HCT116 (cell line): ENCODE measurements around the gene RNF34. TPM values are rescaled to one million over a fixed set of nuclear protein-coding genes. Genes with fewer than 3 reads are reported as not detected.

Experiments
- ATAC-seq: fragments of 200-7000 bp; cut with Tn5 transposase; 2 replicates; pipeline ENCODE4 v1.9.1; 2020; ENCODE audit warnings: mild to moderate bottlenecking, moderate library complexity
- BruUV-seq: library from RNA; stranded (reverse); fragments of 400-500 nt; replicated peaks from 2 replicates; lab custom pipeline; 2021; lab: Mats Ljungman, UMichigan
- CTCF ChIA-PET: fragments of 300-600 bp; sonication (Branson Sonifier 250); formaldehyde crosslinking; loops from one replicate; lab custom pipeline; 2021; ENCODE audit warnings: antibody characterized with exemption; lab: Charles Lee
- POLR2A ChIA-PET: fragments of 300-600, 350-600 bp; sonication (Branson Sonifier 250); formaldehyde crosslinking; loops from one replicate; lab custom pipeline; 2021; ENCODE audit warnings: antibody characterized with exemption; lab: Charles Lee
- RAD21 ChIA-PET, 2 experiments: fragments of 300-600 bp; sonication (Branson Sonifier 250); formaldehyde crosslinking; loops; one replicate each; lab custom pipeline; 2023; ENCODE audit warnings: low total read pairs in 2 of 2; ENCODE audit not compliant: uncharacterized antibody in 2 of 2, unreplicated experiment in 2 of 2, low non-redundant PET in 1 of 2; lab: Charles Lee
- DNase-seq: peaks from one replicate; pipeline ENCODE4 v3.0.0-alpha.2; 2010; ENCODE audit warnings: low read depth, low spot score
- H2AFZ ChIP-seq: fragments of 200-600 bp; shearing (Covaris generic), sonication (generic); 2 replicates; pipeline ENCODE4 v1.6.1; 2017; ENCODE audit warnings: low read depth, mixed run types, mixed read lengths, antibody characterized with exemption, low read length; ENCODE audit not compliant: poor library complexity, severe bottlenecking
- H3K27ac ChIP-seq: 2 replicates; pipeline ENCODE4 v1.5.1; 2012; ENCODE audit warnings: low read depth, low read length
- H3K27me3 ChIP-seq: fragments of 200-600 bp; sonication (generic); 2 replicates; pipeline ENCODE4 v1.6.1; 2016; ENCODE audit warnings: mixed run types, low read length, mixed read lengths; ENCODE audit not compliant: insufficient read depth
- H3K36me3 ChIP-seq, 2 experiments: fragments of 200-500 bp in 1 of 2; fragments of 200-600 bp in 1 of 2; sonication (Bioruptor generic) in 1 of 2; sonication (generic) in 1 of 2; 2 replicates each; pipeline versions ENCODE4 v1.5.1 to v1.6.1; 2014 to 2016; ENCODE audit warnings: low read length in 2 of 2, inconsistent platforms in 1 of 2, mixed read lengths in 1 of 2, mixed run types in 1 of 2; ENCODE audit not compliant: insufficient read depth in 2 of 2, control insufficient read depth in 1 of 2
- H3K4me1 ChIP-seq, 2 experiments: fragments of 200-600 bp in 1 of 2; sonication (generic) in 1 of 2; 2 replicates each; pipeline versions ENCODE4 v1.5.1 to v1.6.1; 2012 to 2017; ENCODE audit warnings: low read length in 2 of 2, inconsistent platforms in 1 of 2, mild to moderate bottlenecking in 1 of 2, mixed read lengths in 1 of 2, mixed run types in 1 of 2, moderate library complexity in 1 of 2; ENCODE audit not compliant: insufficient read depth in 2 of 2, control insufficient read depth in 1 of 2
- H3K4me2 ChIP-seq: fragments of 200-600 bp; sonication (generic); 2 replicates; pipeline ENCODE4 v1.6.1; 2017; ENCODE audit warnings: mixed run types, low read length, mixed read lengths
- H3K4me3 ChIP-seq, 2 experiments: fragments of 200-600 bp in 1 of 2; sonication (generic) in 1 of 2; replicated peaks in 1 of 2; 2 replicates each; pipeline ENCODE4 v1.5.1; 2011 to 2016; ENCODE audit warnings: low read length in 2 of 2, control low read depth in 1 of 2, low read depth in 1 of 2, mild to moderate bottlenecking in 1 of 2, mixed read lengths in 1 of 2, mixed run types in 1 of 2
- H3K79me2 ChIP-seq: fragments of 200-600 bp; sonication (generic); 2 replicates; pipeline ENCODE4 v1.6.1; 2017; ENCODE audit warnings: mild to moderate bottlenecking, mixed run types, low read length, moderate library complexity, mixed read lengths; ENCODE audit not compliant: insufficient read depth
- H3K9ac ChIP-seq: fragments of 200-600 bp; sonication (generic); 2 replicates; pipeline ENCODE4 v1.6.1; 2016; ENCODE audit warnings: low read length, mixed read lengths
- H3K9me2 ChIP-seq: fragments of 200-600 bp; sonication (generic), shearing (Covaris generic); 2 replicates; pipeline ENCODE4 v1.6.1; 2017; ENCODE audit warnings: mixed run types, mild to moderate bottlenecking, moderate library complexity; ENCODE audit not compliant: insufficient read depth
- H3K9me3 ChIP-seq, 2 experiments: fragments of 200-500 bp in 1 of 2; fragments of 200-600 bp in 1 of 2; sonication (Bioruptor generic) in 1 of 2; sonication (generic) in 1 of 2; 2 replicates each; pipeline ENCODE4 v1.6.1; 2014 to 2017; ENCODE audit warnings: low read length in 2 of 2, mixed read lengths in 2 of 2, inconsistent platforms in 1 of 2, low read depth in 1 of 2, mild to moderate bottlenecking in 1 of 2, mixed run types in 1 of 2, moderate library complexity in 1 of 2; ENCODE audit not compliant: control insufficient read depth in 1 of 2, insufficient read depth in 1 of 2
- H4K20me1 ChIP-seq: fragments of 200-600 bp; sonication (generic), shearing (Covaris generic); 2 replicates; pipeline ENCODE4 v1.6.1; 2017; ENCODE audit warnings: mixed run types, mild to moderate bottlenecking, moderate library complexity; ENCODE audit not compliant: insufficient read depth
- EZH2phosphoT487 ChIP-seq: fragments of 200-600 bp; IDR thresholded peaks from 2 replicates; pipeline ENCODE4 v1.6.1; 2018; ENCODE audit warnings: antibody characterized with exemption, borderline replicate concordance
- FOSL1 ChIP-seq: IDR thresholded peaks from 2 replicates; pipeline ENCODE4 v1.6.1; 2012; ENCODE audit warnings: low read depth
- JUND ChIP-seq: IDR thresholded peaks from 2 replicates; pipeline ENCODE4 v1.6.1; 2012
- POLR2AphosphoS5 ChIP-seq: IDR thresholded peaks from 2 replicates; pipeline ENCODE4 v1.6.1; 2011; ENCODE audit warnings: mild to moderate bottlenecking, low read depth, low read length, moderate library complexity
- RAD21 ChIP-seq: IDR thresholded peaks from 2 replicates; pipeline ENCODE4 v1.6.1; 2012; ENCODE audit warnings: low read depth, mild to moderate bottlenecking
- SIN3A ChIP-seq: IDR thresholded peaks from 2 replicates; pipeline ENCODE4 v1.6.1; 2012; ENCODE audit warnings: low read depth
- SRF ChIP-seq: IDR thresholded peaks from 2 replicates; pipeline ENCODE4 v1.6.1; 2012; ENCODE audit warnings: low read depth
- YY1 ChIP-seq: IDR thresholded peaks from 2 replicates; pipeline ENCODE4 v1.6.1; 2011; ENCODE audit warnings: low read length, low read depth, moderate library complexity, mild to moderate bottlenecking; ENCODE audit not compliant: insufficient replicate concordance; ENCODE audit errors: extremely low read depth
- intact Hi-C: fragments of 100-400 bp; cut with micrococcal nuclease; formaldehyde crosslinking; loops from 2 replicates; pipeline ENCODE4 v1.10.0; 2022
- total RNA-seq: library from RNA; stranded (reverse); gene quantifications from one replicate; pipeline ENCODE4 v1.2.1, GENCODE V29; 2021; ENCODE audit not compliant: unreplicated experiment
- TF ChIP-seq, protein P1 (sequence below): IDR thresholded peaks from 2 replicates; pipeline ENCODE4 v1.6.1; 2011; ENCODE audit warnings: mild to moderate bottlenecking, low read length, moderate library complexity; ENCODE audit not compliant: insufficient replicate concordance; ENCODE audit errors: extremely low read depth
- TF ChIP-seq, protein P2 (sequence below): IDR thresholded peaks from 2 replicates; pipeline ENCODE4 v1.6.1; 2012

The RNF34 gene
- total RNA-seq, 1 experiment from 2014 or later: 47.8 TPM

DNA sequence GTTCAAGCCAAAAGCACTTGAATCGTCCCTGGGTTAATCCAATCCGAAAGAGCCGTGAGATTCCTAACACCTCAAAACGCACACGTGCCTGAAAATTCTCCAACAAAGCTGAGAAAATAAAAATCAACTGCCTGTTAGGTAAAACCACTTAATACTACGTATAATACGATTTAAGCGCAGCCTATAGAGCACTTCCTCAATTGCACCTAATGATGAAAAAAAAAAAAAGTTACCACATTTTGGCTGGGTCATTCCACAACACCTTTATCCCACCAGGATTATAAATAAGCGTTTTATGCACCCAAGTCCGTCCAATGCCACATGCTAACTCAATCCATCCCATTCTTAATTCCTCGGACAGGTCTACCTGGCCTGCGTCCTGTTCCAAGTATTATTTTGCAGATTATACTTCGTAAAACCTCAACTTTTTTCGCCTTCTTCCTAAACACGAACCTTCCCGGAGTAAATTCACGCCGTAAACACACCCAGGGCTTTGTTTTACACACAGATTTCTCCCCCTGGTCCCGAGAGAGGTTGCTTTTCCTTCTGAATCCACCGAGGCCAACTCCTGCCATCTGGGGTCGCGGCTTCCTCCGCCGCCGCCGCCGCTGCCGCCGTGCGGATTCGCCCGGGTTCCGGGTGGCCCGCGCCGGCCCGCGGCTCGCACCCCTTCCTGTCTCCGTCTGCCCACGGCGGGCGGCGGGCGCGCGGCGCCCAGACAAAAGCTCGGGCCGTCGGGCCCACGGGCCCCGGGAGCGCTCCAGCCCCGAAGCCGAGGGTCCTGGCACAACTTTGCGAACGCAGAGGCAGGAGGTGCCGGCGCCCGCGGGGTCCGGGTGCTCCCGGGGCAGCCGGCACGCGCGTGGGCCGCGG is 66.2 kb downstream of the RNF34 start:
- Histone ChIP-seq H3K9ac (peak overlapping the region; percentile 90), H3K27me3 (no peaks in the 10 kb centered on the region), H3K27ac (peak overlapping the region; percentile 78), H3K36me3 (no peaks in the 10 kb centered on the region), H3K79me2 (peaks cover 48% of the 10 kb centered on the region), H3K9me3 (no peaks in the 10 kb centered on the region), H3K9me2 (no peaks in the 10 kb centered on the region), H2AFZ (no peak overlapping the region), H3K4me2 (peak overlapping the region; percentile 89), H3K4me1 (peaks cover 9 to 34% of the 10 kb centered on the region in 2 experiments; a peak in 3 of 4 replicates), H4K20me1 (no peaks in the 10 kb centered on the region; the same call in 1 of the 2 replicates), H3K4me3 (peak overlapping the region; percentile 50 to 86)
- intact Hi-C loops: no loop called here
- ChIA-PET POLR2A (no interaction called here), CTCF (interaction anchor here (0.8 to 1.3 kb wide), 2 partner anchors 12 to 23 kb away, joined by 3 read pairs; no protein-coding TSS in a partner anchor), RAD21 (no interaction called here)
- BruUV-seq: TSS peak; percentile 80
- TF ChIP-seq RAD21 (no peak), POLR2AphosphoS5 (no peak), EZH2phosphoT487 (no peak), FOSL1 (no peak), JUND (no peak), SRF (no peak), YY1 (no peak), SIN3A (no peak)
- TF ChIP-seq, protein P1, sequence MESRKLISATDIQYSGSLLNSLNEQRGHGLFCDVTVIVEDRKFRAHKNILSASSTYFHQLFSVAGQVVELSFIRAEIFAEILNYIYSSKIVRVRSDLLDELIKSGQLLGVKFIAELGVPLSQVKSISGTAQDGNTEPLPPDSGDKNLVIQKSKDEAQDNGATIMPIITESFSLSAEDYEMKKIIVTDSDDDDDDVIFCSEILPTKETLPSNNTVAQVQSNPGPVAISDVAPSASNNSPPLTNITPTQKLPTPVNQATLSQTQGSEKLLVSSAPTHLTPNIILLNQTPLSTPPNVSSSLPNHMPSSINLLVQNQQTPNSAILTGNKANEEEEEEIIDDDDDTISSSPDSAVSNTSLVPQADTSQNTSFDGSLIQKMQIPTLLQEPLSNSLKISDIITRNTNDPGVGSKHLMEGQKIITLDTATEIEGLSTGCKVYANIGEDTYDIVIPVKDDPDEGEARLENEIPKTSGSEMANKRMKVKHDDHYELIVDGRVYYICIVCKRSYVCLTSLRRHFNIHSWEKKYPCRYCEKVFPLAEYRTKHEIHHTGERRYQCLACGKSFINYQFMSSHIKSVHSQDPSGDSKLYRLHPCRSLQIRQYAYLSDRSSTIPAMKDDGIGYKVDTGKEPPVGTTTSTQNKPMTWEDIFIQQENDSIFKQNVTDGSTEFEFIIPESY: no peak
- TF ChIP-seq, protein P2, sequence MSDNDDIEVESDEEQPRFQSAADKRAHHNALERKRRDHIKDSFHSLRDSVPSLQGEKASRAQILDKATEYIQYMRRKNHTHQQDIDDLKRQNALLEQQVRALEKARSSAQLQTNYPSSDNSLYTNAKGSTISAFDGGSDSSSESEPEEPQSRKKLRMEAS: no peak
- ATAC-seq (no peak), DNase-seq (no peak)
